ENCODE results near the gene DRC7. TPM values are rescaled to one million over a fixed set of nuclear protein-coding genes. Genes with fewer than 3 reads are reported as not detected.

Gene DRC7
- total and polyA plus RNA-seq, 4 donors: 0.06 to 1.8 (median 0.08) TPM; not detected in 1

DNA sequence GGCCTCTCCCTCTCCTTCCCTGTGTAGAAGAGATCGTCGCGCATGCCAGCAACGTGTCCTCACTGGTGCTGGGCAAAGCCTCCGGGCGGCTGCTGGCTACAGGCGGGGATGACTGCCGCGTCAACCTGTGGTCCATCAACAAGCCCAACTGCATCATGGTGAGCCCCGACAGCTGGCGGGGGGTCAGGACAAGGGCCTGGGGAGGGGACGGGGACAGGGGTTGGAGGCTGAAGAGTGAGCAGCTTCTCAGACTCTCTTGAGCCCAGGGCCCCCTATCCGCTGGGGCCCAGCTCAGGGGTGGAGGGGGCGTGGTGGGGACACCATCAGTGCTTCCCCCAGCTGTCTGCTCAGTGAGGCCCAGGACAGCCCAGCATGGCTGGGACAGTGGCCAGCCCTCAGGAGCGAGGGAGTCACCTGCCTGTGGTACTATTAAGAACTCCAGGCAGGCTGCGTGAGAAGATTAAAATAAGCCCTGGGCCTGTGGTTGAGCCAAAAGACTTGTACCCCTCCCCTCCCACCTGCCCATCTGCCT is 47.1 kb downstream of the DRC7 start:
- H3K27ac ChIP-seq (ENCODE audit: low read depth in 1 of 2, low read length in 2 of 2): no peak overlapping the region
- H3K4me1 ChIP-seq (ENCODE audit: control insufficient read depth in 4 of 4, insufficient read depth in 4 of 4, low read length in 3 of 4): peaks cover 0 to 4% (median 4%) of the 10 kb centered on the region in 4 donors
- H3K4me3 ChIP-seq (ENCODE audit: low read depth in 1 of 3, low read length in 3 of 3): no peak overlapping the region
- H3K9ac ChIP-seq (ENCODE audit: low read depth in 1 of 2, low read length in 2 of 2): no peak overlapping the region
- no peaks in the 10 kb centered on the region for H3K27me3 ChIP-seq (ENCODE audit: control insufficient read depth in 4 of 4, insufficient read depth in 4 of 4, low read length in 3 of 4)
- no peaks in the 10 kb centered on the region for H3K9me3 ChIP-seq (ENCODE audit: control insufficient read depth in 4 of 4, low read length in 3 of 4)
- 96% methylated on average over 16 of the region's 16 CpGs for WGBS
- TF ChIP-seq NR2F2 (IDR thresholded peaks at IDR 0.05) (no peak), RXRA (IDR thresholded peaks at IDR 0.05) (no peak), YY1 (IDR thresholded peaks at IDR 0.05) (no peak), HNF4A (conservative IDR thresholded peaks at IDR 0.05) (no peak), FOXA2 (IDR thresholded peaks at IDR 0.05) (no peak), GABPA (IDR thresholded peaks at IDR 0.05 in 1 of 2, conservative IDR thresholded peaks at IDR 0.05 in 1 of 2) (no peak), RAD21 (IDR thresholded peaks at IDR 0.05) (no peak)
- TF ChIP-seq, protein P1, sequence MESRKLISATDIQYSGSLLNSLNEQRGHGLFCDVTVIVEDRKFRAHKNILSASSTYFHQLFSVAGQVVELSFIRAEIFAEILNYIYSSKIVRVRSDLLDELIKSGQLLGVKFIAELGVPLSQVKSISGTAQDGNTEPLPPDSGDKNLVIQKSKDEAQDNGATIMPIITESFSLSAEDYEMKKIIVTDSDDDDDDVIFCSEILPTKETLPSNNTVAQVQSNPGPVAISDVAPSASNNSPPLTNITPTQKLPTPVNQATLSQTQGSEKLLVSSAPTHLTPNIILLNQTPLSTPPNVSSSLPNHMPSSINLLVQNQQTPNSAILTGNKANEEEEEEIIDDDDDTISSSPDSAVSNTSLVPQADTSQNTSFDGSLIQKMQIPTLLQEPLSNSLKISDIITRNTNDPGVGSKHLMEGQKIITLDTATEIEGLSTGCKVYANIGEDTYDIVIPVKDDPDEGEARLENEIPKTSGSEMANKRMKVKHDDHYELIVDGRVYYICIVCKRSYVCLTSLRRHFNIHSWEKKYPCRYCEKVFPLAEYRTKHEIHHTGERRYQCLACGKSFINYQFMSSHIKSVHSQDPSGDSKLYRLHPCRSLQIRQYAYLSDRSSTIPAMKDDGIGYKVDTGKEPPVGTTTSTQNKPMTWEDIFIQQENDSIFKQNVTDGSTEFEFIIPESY (IDR thresholded peaks at IDR 0.05): no peak
- TF ChIP-seq, protein P2, sequence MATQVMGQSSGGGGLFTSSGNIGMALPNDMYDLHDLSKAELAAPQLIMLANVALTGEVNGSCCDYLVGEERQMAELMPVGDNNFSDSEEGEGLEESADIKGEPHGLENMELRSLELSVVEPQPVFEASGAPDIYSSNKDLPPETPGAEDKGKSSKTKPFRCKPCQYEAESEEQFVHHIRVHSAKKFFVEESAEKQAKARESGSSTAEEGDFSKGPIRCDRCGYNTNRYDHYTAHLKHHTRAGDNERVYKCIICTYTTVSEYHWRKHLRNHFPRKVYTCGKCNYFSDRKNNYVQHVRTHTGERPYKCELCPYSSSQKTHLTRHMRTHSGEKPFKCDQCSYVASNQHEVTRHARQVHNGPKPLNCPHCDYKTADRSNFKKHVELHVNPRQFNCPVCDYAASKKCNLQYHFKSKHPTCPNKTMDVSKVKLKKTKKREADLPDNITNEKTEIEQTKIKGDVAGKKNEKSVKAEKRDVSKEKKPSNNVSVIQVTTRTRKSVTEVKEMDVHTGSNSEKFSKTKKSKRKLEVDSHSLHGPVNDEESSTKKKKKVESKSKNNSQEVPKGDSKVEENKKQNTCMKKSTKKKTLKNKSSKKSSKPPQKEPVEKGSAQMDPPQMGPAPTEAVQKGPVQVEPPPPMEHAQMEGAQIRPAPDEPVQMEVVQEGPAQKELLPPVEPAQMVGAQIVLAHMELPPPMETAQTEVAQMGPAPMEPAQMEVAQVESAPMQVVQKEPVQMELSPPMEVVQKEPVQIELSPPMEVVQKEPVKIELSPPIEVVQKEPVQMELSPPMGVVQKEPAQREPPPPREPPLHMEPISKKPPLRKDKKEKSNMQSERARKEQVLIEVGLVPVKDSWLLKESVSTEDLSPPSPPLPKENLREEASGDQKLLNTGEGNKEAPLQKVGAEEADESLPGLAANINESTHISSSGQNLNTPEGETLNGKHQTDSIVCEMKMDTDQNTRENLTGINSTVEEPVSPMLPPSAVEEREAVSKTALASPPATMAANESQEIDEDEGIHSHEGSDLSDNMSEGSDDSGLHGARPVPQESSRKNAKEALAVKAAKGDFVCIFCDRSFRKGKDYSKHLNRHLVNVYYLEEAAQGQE (IDR thresholded peaks at IDR 0.05): no peak
- TF ChIP-seq, protein P3, sequence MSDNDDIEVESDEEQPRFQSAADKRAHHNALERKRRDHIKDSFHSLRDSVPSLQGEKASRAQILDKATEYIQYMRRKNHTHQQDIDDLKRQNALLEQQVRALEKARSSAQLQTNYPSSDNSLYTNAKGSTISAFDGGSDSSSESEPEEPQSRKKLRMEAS (IDR thresholded peaks at IDR 0.05): no peak
- TF ChIP-seq, protein P4, sequence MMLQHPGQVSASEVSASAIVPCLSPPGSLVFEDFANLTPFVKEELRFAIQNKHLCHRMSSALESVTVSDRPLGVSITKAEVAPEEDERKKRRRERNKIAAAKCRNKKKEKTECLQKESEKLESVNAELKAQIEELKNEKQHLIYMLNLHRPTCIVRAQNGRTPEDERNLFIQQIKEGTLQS (IDR thresholded peaks at IDR 0.05): no peak
- TF ChIP-seq, protein P5, sequence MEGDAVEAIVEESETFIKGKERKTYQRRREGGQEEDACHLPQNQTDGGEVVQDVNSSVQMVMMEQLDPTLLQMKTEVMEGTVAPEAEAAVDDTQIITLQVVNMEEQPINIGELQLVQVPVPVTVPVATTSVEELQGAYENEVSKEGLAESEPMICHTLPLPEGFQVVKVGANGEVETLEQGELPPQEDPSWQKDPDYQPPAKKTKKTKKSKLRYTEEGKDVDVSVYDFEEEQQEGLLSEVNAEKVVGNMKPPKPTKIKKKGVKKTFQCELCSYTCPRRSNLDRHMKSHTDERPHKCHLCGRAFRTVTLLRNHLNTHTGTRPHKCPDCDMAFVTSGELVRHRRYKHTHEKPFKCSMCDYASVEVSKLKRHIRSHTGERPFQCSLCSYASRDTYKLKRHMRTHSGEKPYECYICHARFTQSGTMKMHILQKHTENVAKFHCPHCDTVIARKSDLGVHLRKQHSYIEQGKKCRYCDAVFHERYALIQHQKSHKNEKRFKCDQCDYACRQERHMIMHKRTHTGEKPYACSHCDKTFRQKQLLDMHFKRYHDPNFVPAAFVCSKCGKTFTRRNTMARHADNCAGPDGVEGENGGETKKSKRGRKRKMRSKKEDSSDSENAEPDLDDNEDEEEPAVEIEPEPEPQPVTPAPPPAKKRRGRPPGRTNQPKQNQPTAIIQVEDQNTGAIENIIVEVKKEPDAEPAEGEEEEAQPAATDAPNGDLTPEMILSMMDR (IDR thresholded peaks at IDR 0.05; ENCODE audit: low read depth, low read length, missing input control): no peak
- peaks cover 0 to 3% (median 0%) of the 10 kb centered on the region in 4 donors for H3K36me3 ChIP-seq (ENCODE audit: control insufficient read depth in 4 of 4, insufficient read depth in 3 of 4, low read depth in 1 of 4, low read length in 3 of 4)
- no peak for DNase-seq (ENCODE audit: low spot score)

DNA sequence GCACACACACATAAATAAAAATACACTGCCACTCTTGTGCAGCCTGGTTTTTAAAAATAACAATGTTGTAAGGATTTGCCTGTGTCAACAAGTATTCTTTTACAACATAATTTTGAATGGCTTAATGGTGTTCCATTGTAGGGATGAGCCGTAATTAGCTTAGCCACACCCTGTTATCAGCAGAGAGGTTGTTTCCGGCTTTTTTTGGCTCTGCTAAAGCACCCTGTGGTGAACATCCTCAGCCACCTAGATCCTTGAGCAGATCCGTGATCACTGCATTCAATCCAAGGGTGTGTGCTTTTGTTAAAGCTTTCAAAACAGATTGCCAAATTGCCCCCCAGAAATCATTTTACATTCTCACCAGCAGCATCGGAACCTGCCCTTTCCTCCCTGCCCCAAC is 47.9 kb downstream of the DRC7 start:
- H3K36me3 ChIP-seq (ENCODE audit: control insufficient read depth in 4 of 4, insufficient read depth in 3 of 4, low read depth in 1 of 4, low read length in 3 of 4): peaks cover 0 to 3% (median 0%) of the 10 kb centered on the region in 4 donors
- TF ChIP-seq, protein P3 (IDR thresholded peaks at IDR 0.05): no peak
- TF ChIP-seq, protein P4 (IDR thresholded peaks at IDR 0.05): no peak
- TF ChIP-seq EGR1 (IDR thresholded peaks at IDR 0.05; ENCODE audit: low read depth in 2 of 2) (no peak), FOXA1 (IDR thresholded peaks at IDR 0.05) (no peak), RAD21 (IDR thresholded peaks at IDR 0.05) (no peak), HNF4A (conservative IDR thresholded peaks at IDR 0.05) (no peak), SP1 (IDR thresholded peaks at IDR 0.05) (no peak), FOXA2 (IDR thresholded peaks at IDR 0.05) (no peak), NR2F2 (IDR thresholded peaks at IDR 0.05) (no peak)
- TF ChIP-seq, protein P2 (IDR thresholded peaks at IDR 0.05): no peak
- TF ChIP-seq, protein P5 (IDR thresholded peaks at IDR 0.05; ENCODE audit: low read depth, low read length, missing input control): no peak

More for the DNA sequence above, 47.9 kb downstream of the DRC7 start:
- Histone ChIP-seq H3K27ac (ENCODE audit: low read depth in 1 of 2, low read length in 2 of 2) (no peak overlapping the region), H3K4me3 (ENCODE audit: low read depth in 1 of 3, low read length in 3 of 3) (no peak overlapping the region), H3K9ac (ENCODE audit: low read depth in 1 of 2, low read length in 2 of 2) (no peak overlapping the region), H3K9me3 (ENCODE audit: control insufficient read depth in 4 of 4, low read length in 3 of 4) (no peaks in the 10 kb centered on the region), H3K27me3 (ENCODE audit: control insufficient read depth in 4 of 4, insufficient read depth in 4 of 4, low read length in 3 of 4) (no peaks in the 10 kb centered on the region), H3K4me1 (ENCODE audit: control insufficient read depth in 4 of 4, insufficient read depth in 4 of 4, low read length in 3 of 4) (no peaks in the 10 kb centered on the region)
- no peak for DNase-seq (ENCODE audit: low spot score)
- WGBS: 86% methylated on average over 4 of the region's 4 CpGs
